HG02763 (cell line): ENCODE measurements around the gene ABCD2.
"Not testable (repeated sequence)": the region's sequence is repeated elsewhere in the genome, so short reads cannot be mapped to it uniquely, and the experiment has no call there.

ENCODE experiments used
- ATAC-seq: cut with Tn5 transposase; IDR thresholded peaks from one replicate; pipeline ENCODE4 v1.9.1; 2021; ENCODE audit warnings: mild to moderate bottlenecking, moderate library complexity; ENCODE audit not compliant: unreplicated experiment

Gene ABCD2

DNA sequence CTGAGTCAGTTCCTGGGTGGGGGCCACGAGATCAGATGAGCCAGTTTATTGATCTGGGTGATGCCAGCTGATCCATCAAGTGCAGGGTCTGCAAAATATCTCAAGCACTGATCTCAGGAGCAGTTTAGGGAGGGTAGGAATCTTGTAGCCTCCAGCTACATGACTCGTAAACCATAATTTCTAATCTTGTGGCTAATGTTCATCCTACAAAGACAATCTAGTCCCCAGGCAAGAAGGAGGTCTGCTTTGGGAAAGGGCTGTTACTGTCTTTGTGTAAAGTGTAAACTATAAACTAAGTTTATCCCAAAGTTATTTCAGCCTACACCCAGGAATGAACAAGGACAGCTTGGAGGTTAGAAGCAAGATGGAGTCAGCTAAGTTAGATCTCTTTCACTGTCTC is 75.4 kb downstream of the ABCD2 start:
- not testable (repeated sequence) for ATAC-seq

DNA sequence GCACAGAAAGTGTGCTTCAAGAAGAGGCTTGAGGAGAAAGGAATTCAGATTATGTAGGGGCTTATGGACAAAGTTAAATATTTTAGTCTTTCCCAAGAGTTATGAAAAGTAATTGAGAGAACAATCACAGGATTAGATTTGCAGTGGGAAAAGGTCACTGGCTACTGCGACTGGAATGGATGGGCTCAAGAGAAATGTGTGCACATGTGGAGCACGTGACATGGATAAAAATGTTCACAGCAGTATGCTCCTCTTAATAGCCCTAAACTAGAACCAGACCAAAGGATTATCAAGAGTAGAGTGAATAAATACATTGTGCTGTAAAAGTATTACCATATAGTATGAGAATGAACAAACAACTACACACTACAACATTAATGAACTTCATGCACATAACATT is 78.1 kb downstream of the ABCD2 start:
- ATAC-seq, result no peak

DNA sequence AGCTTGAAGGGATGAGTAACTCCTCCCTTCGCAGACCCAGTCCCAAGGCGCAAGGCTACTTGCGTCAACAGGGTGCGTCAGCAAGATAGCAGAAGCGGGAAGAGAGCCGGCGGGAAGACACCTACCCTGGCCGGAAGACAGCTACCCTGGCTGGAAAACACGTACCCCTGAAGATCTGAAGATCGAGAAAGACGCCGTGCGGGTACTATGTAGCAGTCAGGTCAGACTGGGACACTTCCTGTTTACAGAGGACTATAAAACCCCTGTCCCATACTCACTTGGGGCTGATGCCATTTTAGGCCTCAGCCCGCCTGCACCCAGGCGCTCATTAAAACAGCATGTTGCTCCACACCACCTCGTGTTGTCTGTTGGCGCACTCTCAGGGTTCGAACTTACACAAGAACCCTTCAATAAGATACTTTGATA is 80.9 kb downstream of the ABCD2 start:
- no peak for ATAC-seq

DNA sequence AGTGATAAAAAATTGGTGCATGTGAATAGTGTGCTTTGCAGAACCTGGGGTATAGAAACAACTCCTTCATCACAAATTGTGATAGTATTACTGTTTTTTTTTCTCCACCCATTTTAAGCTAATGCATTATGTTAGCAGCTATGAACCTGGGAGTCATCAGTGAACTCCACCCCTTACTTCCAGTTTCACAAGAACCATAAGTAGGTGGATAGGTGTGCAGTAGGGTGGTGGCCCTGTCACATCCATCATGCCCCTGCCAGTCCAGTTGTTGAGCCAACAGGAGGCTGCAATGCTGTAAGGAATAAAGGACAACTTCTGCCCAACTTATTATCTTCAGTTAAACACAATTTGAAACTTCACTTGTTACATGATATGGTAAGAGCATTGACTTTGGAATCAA is 85.7 kb downstream of the ABCD2 start:
- no peak for ATAC-seq

DNA sequence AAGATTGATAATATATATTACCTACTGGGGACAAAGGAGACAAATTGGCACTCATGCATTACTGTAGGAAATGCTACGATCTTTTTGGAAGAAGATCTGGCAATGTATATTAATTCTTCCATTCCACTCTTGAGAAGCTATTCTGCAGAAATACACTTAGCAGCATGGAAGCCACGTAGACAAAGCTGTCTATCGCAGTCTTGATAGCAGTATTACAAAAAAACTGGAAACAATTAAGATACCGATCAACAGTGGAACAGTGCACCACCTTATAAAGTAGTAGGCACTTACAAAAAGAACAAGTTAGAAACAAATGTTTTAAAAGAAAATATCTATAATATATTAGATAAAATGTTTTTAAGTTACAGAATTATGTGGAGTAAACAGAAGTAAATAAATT is 87.2 kb downstream of the ABCD2 start:
- ATAC-seq, result no peak

DNA sequence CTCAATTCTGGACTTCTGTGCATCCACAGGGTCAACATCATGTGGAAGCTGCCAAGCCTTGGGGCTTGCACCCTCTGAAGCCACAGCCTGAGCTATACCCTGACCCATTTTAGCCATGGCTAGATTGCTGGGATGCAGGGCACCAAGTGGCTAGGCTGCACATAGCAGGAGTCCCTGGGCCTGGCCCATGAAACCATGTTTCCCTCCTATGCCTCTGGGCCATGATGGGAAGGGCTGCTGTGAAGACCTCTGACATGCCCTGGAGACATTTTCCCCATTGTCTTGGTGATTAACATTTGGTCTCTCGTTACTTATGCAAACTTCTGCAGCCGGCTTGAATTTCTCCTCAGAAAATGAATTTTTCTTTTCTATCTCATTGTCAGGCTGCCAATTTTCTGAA is 92.6 kb downstream of the ABCD2 start:
- no peak for ATAC-seq

DNA sequence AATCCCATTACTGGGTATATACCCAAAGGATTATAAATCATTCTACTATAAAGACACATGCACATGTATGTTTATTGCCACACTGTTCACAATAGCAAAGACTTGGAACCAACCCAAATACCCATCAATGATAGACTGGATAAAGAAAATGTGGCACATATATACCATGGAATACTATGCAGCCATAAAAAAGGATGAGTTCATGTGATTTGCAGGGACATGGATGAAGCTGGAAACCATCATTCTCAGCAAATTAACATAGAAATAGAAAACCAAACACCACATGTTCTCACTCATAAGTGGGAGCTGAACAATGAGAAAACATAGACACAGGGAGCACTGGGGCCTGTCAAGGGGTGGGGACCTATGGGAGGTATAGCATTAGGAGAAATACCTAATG is 97.4 kb downstream of the ABCD2 start:
- ATAC-seq, result not testable (repeated sequence)

DNA sequence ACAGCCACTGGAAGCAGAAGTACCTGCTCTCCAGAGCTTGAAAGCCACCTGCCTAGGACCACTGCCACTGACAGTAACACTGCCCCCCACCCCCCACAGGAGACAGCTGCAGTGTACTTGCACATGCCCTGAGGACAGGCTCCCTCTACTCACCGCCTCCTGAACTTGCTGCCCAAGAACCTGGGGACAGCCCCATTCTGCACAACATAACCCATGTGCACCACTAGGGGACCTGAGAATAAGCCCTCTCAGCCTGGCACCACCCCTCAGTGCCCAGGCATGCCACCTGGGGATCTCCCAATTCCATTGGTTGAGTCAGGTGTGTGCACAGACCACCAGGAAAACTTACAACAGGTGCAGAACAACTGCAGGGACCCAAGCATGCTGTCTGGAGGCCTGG is 109.6 kb downstream of the ABCD2 start:
- no peak for ATAC-seq

DNA sequence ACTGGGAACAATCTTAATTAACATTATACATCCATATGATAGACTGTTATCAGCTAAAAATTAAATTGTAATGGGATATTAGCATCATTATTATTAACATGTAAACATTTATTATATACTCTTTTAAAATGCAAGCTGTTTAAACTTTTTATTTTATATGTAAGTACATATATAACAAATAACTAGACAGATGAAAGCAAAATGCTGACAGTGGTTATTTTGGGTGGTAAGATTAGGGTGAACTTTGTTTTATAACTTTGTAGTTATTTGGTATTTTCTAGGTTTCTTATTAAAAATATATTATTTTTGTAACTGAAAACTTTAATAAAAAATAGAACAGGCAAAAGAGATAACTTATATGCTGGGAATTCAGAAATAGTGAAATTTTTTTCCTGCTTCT is 114.0 kb downstream of the ABCD2 start:
- no peak for ATAC-seq

DNA sequence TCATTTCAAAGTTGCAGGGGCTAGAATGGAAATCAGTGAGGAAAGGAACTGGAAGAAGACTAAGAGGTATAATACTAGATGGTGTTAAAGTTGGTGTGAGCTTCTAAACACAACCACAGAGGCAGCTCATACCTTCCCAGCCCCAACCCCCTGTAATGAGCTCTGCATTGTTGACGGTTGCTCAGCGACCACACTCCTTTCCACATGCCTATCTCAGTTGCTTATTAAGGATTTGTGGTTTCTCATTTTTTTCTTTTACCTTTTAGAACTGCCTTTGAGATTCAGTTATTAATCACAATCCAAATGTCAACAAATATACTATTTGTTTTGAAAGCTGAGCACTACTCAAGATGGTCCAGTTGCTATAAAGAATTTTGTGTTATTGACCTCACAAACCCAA is 114.6 kb downstream of the ABCD2 start:
- no peak for ATAC-seq

DNA sequence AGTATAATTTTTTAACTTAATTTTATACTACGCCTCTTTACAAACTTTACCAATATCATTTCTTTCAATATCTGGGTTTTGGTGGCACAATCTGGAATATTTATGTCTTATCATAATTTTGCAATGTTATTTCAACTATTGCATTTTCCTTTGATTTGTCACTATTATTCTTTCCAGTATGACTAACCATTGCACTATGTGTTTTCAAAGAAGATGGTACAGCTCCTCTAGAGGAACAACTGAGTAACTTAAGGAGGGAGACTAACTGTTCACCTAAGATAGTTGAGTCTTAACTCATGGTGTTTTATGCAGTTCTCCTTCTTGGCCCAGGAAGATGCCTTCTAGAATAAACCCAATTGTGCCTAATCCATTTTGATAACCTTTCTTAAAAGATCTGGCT is 116.2 kb downstream of the ABCD2 start:
- no peak for ATAC-seq

DNA sequence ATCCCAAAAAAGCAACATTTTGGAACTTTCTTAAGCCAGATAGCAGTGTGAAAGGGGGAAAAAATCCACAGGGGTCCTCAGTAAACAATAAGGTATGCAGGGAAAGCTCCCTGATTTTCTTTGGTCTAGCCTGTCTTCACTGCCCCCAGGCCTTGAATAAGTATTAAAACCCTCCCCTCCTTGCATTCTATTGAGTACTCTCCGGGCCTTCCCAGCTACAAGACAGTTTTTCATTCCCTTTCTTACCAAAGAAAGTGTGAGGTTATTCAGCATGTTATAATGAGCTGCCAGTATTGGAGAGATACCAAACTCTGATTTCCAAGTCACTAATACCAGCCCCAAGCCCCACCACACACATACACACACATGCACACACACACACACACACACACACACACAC is 116.9 kb downstream of the ABCD2 start:
- no peak for ATAC-seq
